A549 (cell line): ENCODE measurements around the gene FOXF2.

ENCODE experiments used
- MAFK ChIP-seq: fragments of 450-650 bp; IDR thresholded peaks from 2 replicates; pipeline ENCODE4 v1.6.1; 2014; ENCODE audit not compliant: partially characterized antibody
- POLR2A ChIP-seq: IDR thresholded peaks from 2 replicates; pipeline ENCODE4 v1.6.1; 2012; ENCODE audit warnings: mild to moderate bottlenecking, low read length
- SREBF2 ChIP-seq: fragments of 450-650 bp; IDR thresholded peaks from 2 replicates; pipeline ENCODE4 v1.6.1; 2014; ENCODE audit warnings: mild to moderate bottlenecking, moderate library complexity

GRCh38 chr6:1368940-1369339 is 20.4 kb upstream of the FOXF2 start:
- TF ChIP-seq POLR2A, result no peak
- no peak for TF ChIP-seq MAFK
- TF ChIP-seq SREBF2, result no peak
